ENCODE results near the gene PNKP. TPM values are rescaled to one million over a fixed set of nuclear protein-coding genes. Genes with fewer than 3 reads are reported as not detected.

The PNKP gene
- 10 to 100 TPM; 27.5 to 65.1 TPM for polyA plus RNA-seq

DNA sequence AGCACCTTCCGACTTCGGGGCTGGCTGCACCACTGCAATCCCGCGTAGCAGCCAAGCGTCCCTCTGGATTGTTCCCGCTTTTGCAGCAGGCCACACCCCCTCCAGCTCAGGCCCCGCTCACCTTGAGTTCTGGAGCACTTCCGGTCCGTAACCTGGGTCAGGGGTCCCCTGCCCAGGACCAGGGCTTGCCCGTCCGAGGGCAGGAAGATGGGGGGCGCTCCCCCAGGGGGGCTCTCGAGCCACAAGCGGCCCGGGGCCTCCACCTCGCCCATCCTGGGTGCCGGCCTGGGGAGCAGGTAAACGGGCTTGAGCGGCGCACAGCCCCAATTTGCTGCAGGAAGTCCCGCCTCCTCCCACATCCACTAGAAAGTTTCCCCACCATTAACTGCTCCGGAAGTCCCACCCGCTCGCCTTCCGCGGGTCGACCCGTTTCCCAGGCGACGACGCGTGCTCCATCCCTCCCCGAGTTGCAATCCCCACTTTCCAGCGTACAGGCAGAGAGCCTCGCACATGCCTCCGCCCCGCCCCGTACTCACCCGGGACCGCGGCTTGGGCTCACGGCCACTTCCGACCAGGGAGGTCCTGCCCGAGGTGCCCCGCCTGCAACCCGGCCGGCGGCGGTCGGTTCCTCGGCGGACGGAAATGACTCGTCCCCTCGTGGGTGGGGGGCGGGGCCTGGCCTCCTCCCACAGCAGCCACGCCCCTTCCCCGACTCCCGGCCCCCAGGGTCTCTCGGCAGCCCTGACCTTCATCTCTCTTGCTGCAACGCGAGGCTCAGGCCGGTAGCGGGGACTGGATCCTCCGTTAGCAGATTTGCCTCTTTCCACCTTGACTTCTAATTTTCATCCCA is at the start of gene PNKP:
Gene PNKP (minus strand): TSS at position 644 of the 850 bp plus-strand sequence. CDS start 372 bp downstream, at position 272.
- peaks cover 0 to 13% of the 10 kb centered on the region in 2 donors for H3K4me1 ChIP-seq (ENCODE audit: control insufficient read depth in 2 of 2, insufficient read depth in 2 of 2, low read length in 1 of 2)
- H3K27me3 ChIP-seq (ENCODE audit: control insufficient read depth in 1 of 2, insufficient read depth in 2 of 2, low read length in 2 of 2), result no peaks in the 10 kb centered on the region
- peak within 1 kb of the TSS; percentile 90 to 97 for H3K27ac ChIP-seq (ENCODE audit: low read depth in 2 of 2, low read length in 1 of 2)
- H3K36me3 ChIP-seq (ENCODE audit: control insufficient read depth in 2 of 2, insufficient read depth in 2 of 2, low read length in 1 of 2), result peaks cover 4 to 21% of the 10 kb centered on the region in 2 donors
- H3K4me3 ChIP-seq (ENCODE audit: low read depth in 1 of 2, low read length in 2 of 2), result peak within 1 kb of the TSS; percentile 76
- 0 to 1% methylated on average over 62 to 65 of the region's 65 CpGs for WGBS, 2 donors
- no peaks in the 10 kb centered on the region for H3K9me3 ChIP-seq (ENCODE audit: control insufficient read depth in 2 of 2, insufficient read depth in 1 of 2, low read depth in 1 of 2, low read length in 1 of 2)

DNA sequence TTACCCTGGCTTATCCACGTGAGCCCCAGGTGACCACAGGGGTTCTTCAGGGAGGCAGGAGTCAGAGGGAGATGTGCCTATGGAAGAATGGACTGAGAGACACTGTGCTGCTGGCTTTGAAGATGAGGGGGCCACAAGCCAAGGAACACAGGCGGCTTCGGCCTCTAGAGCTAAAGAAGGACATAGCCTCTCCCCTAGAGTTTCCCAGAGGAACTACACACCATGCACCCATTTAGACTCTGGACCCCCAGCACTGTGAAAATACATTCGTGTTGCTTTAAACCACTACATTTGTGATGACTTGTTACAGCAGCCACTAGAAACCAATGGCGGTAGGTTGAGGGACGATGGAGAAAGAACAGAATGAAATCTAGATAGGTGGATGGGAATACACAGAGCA is 47.9 kb upstream of the PNKP start:
- Histone ChIP-seq H3K4me3 (ENCODE audit: low read depth in 1 of 2, low read length in 2 of 2) (no peak overlapping the region), H3K9me3 (ENCODE audit: control insufficient read depth in 2 of 2, insufficient read depth in 1 of 2, low read depth in 1 of 2, low read length in 1 of 2) (no peaks in the 10 kb centered on the region), H3K27ac (ENCODE audit: low read depth in 2 of 2, low read length in 1 of 2) (no peak overlapping the region), H3K4me1 (ENCODE audit: control insufficient read depth in 2 of 2, insufficient read depth in 2 of 2, low read length in 1 of 2) (peaks cover 0 to 2% of the 10 kb centered on the region in 2 donors), H3K27me3 (ENCODE audit: control insufficient read depth in 1 of 2, insufficient read depth in 2 of 2, low read length in 2 of 2) (no peaks in the 10 kb centered on the region), H3K36me3 (ENCODE audit: control insufficient read depth in 2 of 2, insufficient read depth in 2 of 2, low read length in 1 of 2) (peaks cover 0 to 33% of the 10 kb centered on the region in 2 donors)
- WGBS, 2 donors, result 98% methylated on average over 6 of the region's 6 CpGs

DNA sequence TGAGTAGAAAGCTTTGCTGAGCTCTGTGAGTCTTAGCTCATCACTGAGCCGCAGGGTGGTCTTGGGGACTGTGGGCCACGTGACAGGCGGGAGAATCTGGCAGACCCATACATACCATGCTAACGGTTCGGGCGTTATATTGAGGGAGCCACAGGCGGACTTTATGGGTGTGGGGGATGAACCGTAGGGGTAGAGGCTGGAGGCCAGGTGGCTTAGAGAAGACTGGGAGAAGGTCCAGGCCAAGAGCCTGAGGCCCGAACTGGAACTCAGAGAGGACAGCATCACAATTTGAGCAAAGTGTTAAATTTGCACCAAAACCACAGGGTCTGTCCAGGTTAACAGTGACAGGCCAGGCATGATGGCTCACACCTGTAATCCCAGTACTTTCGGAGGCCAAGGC is 46.3 kb upstream of the PNKP start:
- WGBS, 2 donors, result 89 to 92% methylated on average over 10 of the region's 10 CpGs
- Histone ChIP-seq H3K36me3 (ENCODE audit: control insufficient read depth in 2 of 2, insufficient read depth in 2 of 2, low read length in 1 of 2) (peaks cover 0 to 40% of the 10 kb centered on the region in 2 donors), H3K4me3 (ENCODE audit: low read depth in 1 of 2, low read length in 2 of 2) (no peak overlapping the region), H3K4me1 (ENCODE audit: control insufficient read depth in 2 of 2, insufficient read depth in 2 of 2, low read length in 1 of 2) (peaks cover 0 to 2% of the 10 kb centered on the region in 2 donors), H3K27ac (ENCODE audit: low read depth in 2 of 2, low read length in 1 of 2) (no peak overlapping the region), H3K9me3 (ENCODE audit: control insufficient read depth in 2 of 2, insufficient read depth in 1 of 2, low read depth in 1 of 2, low read length in 1 of 2) (no peaks in the 10 kb centered on the region), H3K27me3 (ENCODE audit: control insufficient read depth in 1 of 2, insufficient read depth in 2 of 2, low read length in 2 of 2) (no peaks in the 10 kb centered on the region)

DNA sequence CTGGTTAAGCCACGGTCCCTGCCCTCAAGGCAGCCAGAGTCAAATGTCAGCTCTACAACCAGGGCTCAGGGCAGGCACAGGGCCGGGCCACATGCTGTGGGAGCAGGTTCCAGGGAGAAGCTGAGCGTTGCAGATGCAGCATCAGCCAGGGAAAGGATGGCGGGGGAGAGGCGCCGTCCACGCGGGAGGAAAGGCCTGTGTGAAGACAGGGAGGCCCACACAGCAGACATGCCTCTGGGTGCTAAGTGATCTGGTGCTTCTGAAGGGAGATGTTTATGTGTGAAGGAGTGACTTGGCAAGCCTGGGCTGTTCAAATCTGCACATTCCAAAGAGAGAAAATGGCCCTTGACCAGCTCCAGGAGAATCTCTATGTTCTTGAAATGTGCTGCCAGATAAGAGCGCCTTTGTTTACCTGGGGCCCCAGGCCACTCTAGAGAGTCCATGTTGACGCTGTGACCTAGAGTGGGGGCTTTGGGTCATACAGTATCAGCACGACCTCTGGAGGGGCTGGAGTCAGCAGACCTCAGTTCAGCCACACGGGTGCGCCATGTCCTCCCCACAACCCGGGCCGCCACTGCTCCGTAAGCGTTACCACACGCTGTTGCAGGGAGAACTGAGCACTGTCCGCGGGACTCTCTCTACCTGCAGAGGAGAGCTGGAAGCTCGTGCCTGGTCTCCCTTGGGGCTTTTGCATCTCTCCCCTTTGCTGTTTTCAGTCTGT is 45.7 kb upstream of the PNKP start:
- Histone ChIP-seq H3K27ac (ENCODE audit: low read depth in 2 of 2, low read length in 1 of 2) (no peak overlapping the region), H3K9me3 (ENCODE audit: control insufficient read depth in 2 of 2, insufficient read depth in 1 of 2, low read depth in 1 of 2, low read length in 1 of 2) (no peaks in the 10 kb centered on the region), H3K4me3 (ENCODE audit: low read depth in 1 of 2, low read length in 2 of 2) (no peak overlapping the region), H3K36me3 (ENCODE audit: control insufficient read depth in 2 of 2, insufficient read depth in 2 of 2, low read length in 1 of 2) (peaks cover 0 to 44% of the 10 kb centered on the region in 2 donors), H3K27me3 (ENCODE audit: control insufficient read depth in 1 of 2, insufficient read depth in 2 of 2, low read length in 2 of 2) (no peaks in the 10 kb centered on the region), H3K4me1 (ENCODE audit: control insufficient read depth in 2 of 2, insufficient read depth in 2 of 2, low read length in 1 of 2) (no peaks in the 10 kb centered on the region)
- 82 to 85% methylated on average over 21 of the region's 21 CpGs for WGBS, 2 donors

DNA sequence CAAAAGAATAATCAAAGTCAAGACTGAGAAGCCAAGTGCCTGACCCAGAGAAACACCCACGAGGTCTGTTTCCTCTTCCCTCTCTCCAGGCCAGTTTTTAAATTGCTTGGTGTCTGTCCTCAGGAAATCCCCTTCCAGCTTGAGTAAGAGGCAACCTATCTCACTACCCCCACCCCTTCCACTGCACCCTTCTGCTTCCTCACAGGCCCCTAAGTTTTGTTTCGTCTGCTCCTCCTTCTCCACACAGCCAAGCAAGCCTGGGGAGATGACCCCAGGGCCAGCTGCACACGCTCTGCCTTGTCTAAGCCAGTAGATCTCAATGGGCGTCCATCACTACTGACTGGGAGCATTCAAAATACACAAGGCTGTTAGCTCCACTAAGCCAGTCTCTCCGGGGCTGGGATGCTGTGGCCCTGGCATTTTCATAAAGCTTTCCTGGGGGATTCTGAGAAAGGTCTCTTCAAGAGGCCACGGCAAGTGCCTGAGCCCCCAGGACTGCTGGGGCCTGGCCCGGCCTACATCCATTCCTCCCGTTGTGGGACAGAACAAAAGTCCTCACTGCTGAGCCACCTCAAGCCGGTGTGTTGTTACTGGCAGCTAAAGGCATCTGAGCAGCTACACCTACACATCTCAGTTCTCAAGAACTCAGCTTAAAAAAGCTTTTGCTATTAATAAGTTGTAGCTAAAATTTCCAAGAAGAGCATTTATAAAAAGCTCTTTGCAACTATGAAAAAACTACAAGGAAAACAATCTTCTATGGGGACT is 44.2 kb upstream of the PNKP start:
- no peaks in the 10 kb centered on the region for H3K9me3 ChIP-seq (ENCODE audit: control insufficient read depth in 2 of 2, insufficient read depth in 1 of 2, low read depth in 1 of 2, low read length in 1 of 2)
- no peaks in the 10 kb centered on the region for H3K27me3 ChIP-seq (ENCODE audit: control insufficient read depth in 1 of 2, insufficient read depth in 2 of 2, low read length in 2 of 2)
- H3K4me1 ChIP-seq (ENCODE audit: control insufficient read depth in 2 of 2, insufficient read depth in 2 of 2, low read length in 1 of 2), result no peaks in the 10 kb centered on the region
- H3K4me3 ChIP-seq (ENCODE audit: low read depth in 1 of 2, low read length in 2 of 2), result no peak overlapping the region
- WGBS, 2 donors, result 58 to 65% methylated on average over 9 of the region's 9 CpGs
- H3K27ac ChIP-seq (ENCODE audit: low read depth in 2 of 2, low read length in 1 of 2), result no peak overlapping the region
- H3K36me3 ChIP-seq (ENCODE audit: control insufficient read depth in 2 of 2, insufficient read depth in 2 of 2, low read length in 1 of 2), result peaks cover 0 to 46% of the 10 kb centered on the region in 2 donors

DNA sequence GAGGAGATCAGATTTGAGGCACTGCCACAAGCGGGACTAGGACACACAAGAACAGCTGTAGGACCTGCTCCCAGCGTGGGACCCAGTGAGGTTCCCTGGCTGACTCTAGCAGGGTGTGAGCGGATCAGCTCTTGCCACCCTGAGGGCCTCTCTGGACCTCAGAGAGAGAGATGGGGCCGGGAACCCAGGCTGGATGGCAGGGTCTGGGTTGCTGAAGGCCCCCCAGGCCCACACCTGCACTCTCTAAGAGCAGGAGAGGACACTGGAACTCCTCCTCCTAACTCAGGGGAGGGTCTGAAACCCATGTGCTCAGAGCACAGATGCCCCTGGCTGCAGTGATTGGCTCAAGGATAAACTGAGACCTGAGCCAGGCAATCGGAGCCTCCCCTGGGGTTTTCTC is 42.8 kb upstream of the PNKP start:
- 87 to 93% methylated on average over 5 of the region's 5 CpGs for WGBS, 2 donors
- Histone ChIP-seq H3K27ac (ENCODE audit: low read depth in 2 of 2, low read length in 1 of 2) (peak overlapping the region in 1 of 2 donors; percentile 9), H3K9me3 (ENCODE audit: control insufficient read depth in 2 of 2, insufficient read depth in 1 of 2, low read depth in 1 of 2, low read length in 1 of 2) (no peaks in the 10 kb centered on the region), H3K4me3 (ENCODE audit: low read depth in 1 of 2, low read length in 2 of 2) (no peak overlapping the region), H3K36me3 (ENCODE audit: control insufficient read depth in 2 of 2, insufficient read depth in 2 of 2, low read length in 1 of 2) (peaks cover 0 to 38% of the 10 kb centered on the region in 2 donors), H3K4me1 (ENCODE audit: control insufficient read depth in 2 of 2, insufficient read depth in 2 of 2, low read length in 1 of 2) (no peaks in the 10 kb centered on the region), H3K27me3 (ENCODE audit: control insufficient read depth in 1 of 2, insufficient read depth in 2 of 2, low read length in 2 of 2) (no peaks in the 10 kb centered on the region)

DNA sequence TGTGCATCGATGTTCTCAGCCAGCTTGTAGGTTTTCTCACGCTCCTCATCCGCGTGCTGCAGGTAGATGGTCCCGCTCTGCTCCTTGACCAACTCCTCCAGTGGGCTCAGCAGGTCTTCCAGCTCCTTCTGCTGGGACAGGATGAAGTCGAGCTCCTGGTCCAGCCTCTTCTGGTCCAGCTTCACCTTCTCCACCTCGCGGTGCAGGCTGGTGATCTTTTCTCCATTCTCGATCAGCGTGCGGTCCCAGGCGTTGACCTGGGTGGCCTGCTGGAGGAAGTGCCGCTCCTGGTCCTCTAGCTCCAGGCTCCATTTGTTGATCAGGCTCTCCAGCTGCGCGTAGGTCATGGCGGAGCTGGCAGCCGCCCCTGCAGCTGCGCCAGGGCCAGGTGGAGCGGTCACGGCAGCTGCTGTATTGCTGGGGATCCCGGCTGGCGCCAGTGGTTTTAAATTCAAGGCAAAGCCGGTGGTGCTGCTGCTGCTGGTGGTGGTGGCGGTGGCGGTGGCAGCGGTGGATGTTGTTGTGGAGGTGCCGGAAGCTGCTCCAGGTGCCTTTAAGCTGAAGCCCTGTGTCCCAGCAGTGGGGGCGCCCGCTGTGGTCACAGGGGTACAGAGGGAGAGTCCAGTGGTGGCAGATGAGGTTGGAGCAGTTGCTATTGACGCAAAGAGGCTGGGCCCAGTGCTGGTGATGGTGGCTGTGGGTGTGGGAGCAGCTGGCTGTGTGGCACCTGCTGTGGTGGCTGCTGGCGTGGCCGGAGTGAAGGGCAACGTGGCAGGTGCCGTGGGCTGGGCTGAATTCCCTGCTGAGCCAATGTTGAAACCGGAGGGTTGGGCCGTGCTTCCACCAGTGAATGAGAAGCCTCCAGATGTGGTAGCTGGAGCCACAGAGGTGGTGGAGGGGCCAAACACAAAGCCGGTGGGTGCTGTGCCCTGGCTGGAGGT is 41.4 kb upstream of the PNKP start:
- Histone ChIP-seq H3K27me3 (ENCODE audit: control insufficient read depth in 1 of 2, insufficient read depth in 2 of 2, low read length in 2 of 2) (no peaks in the 10 kb centered on the region), H3K36me3 (ENCODE audit: control insufficient read depth in 2 of 2, insufficient read depth in 2 of 2, low read length in 1 of 2) (peaks cover 0 to 30% of the 10 kb centered on the region in 2 donors), H3K4me3 (ENCODE audit: low read depth in 1 of 2, low read length in 2 of 2) (no peak overlapping the region), H3K27ac (ENCODE audit: low read depth in 2 of 2, low read length in 1 of 2) (no peak overlapping the region), H3K9me3 (ENCODE audit: control insufficient read depth in 2 of 2, insufficient read depth in 1 of 2, low read depth in 1 of 2, low read length in 1 of 2) (no peaks in the 10 kb centered on the region), H3K4me1 (ENCODE audit: control insufficient read depth in 2 of 2, insufficient read depth in 2 of 2, low read length in 1 of 2) (no peaks in the 10 kb centered on the region)
- 95 to 96% methylated on average over 36 to 37 of the region's 37 CpGs for WGBS, 2 donors

DNA sequence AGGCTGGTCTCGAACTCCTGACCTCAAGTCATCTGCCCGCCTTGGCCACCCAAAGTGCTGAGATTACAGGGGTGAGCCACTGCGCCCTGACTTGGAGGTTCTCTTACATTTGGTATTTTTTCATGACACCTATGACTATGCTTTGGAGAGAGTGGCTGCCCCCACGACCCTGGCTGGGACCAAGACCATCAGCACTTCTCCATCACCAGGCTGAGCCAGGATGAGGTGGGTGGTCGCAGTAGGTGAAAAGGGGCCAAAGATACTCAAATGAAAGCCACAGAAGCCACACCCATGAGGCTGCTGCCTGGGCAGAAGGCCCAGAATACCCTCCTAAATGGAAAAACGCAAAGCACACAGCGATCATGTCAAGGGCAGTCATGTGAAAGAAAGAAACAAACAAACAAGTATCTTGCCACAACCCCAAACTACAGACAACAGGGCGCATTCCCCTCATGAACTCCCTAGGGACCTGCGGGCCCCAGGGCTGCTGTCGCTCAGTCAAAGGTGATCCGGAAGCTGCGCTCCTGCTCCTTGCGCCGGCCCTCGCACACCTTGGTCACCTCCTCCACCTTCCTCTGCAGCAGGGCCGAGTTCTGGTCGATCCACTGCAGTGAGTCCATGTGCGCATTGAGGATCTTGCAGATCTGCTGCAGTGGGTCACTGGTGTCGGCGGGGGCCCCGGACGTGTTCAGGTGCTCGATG is 40.5 kb upstream of the PNKP start:
- no peaks in the 10 kb centered on the region for H3K27me3 ChIP-seq (ENCODE audit: control insufficient read depth in 1 of 2, insufficient read depth in 2 of 2, low read length in 2 of 2)
- no peak overlapping the region for H3K4me3 ChIP-seq (ENCODE audit: low read depth in 1 of 2, low read length in 2 of 2)
- no peaks in the 10 kb centered on the region for H3K4me1 ChIP-seq (ENCODE audit: control insufficient read depth in 2 of 2, insufficient read depth in 2 of 2, low read length in 1 of 2)
- no peaks in the 10 kb centered on the region for H3K9me3 ChIP-seq (ENCODE audit: control insufficient read depth in 2 of 2, insufficient read depth in 1 of 2, low read depth in 1 of 2, low read length in 1 of 2)
- no peak overlapping the region for H3K27ac ChIP-seq (ENCODE audit: low read depth in 2 of 2, low read length in 1 of 2)
- WGBS, 2 donors, result 86 to 93% methylated on average over 23 of the region's 23 CpGs
- peaks cover 0 to 30% of the 10 kb centered on the region in 2 donors for H3K36me3 ChIP-seq (ENCODE audit: control insufficient read depth in 2 of 2, insufficient read depth in 2 of 2, low read length in 1 of 2)
